HFFc6 (cell line): ENCODE results near the gene VEGFB. TPM values are rescaled to one million over a fixed set of nuclear protein-coding genes. Genes with fewer than 3 reads are reported as not detected.

Experiments
- DNase-seq: peaks from one replicate; pipeline ENCODE4 v3.0.0-alpha.2; 2018
- H3K27ac Mint-ChIP-seq: 2 replicates; pipeline ENCODE4 v1.8.0; 2020; ENCODE audit warnings: mild to moderate bottlenecking, mixed read lengths
- H3K27me3 Mint-ChIP-seq: 2 replicates; pipeline ENCODE4 v1.8.0; 2021; ENCODE audit warnings: mild to moderate bottlenecking, moderate library complexity, mixed read lengths; ENCODE audit not compliant: insufficient read depth
- H3K36me3 Mint-ChIP-seq: 2 replicates; pipeline ENCODE4 v1.8.0; 2021; ENCODE audit warnings: low read depth, mixed read lengths
- H3K4me1 Mint-ChIP-seq: 2 replicates; pipeline ENCODE4 v1.8.0; 2020; ENCODE audit warnings: low read depth, mixed read lengths
- H3K4me3 Mint-ChIP-seq: 2 replicates; pipeline ENCODE4 v1.8.0; 2020; ENCODE audit warnings: mild to moderate bottlenecking, moderate library complexity, mixed read lengths
- H3K9me3 Mint-ChIP-seq: 2 replicates; pipeline ENCODE4 v1.8.0; 2020; ENCODE audit warnings: mild to moderate bottlenecking, mixed read lengths
- total RNA-seq, 6 experiments: library from RNA; stranded (reverse); fragmentation: NEBNext Ultra II Directional; extraction: Animal tissue kit (Norgen Biotek cat#: 25700); gene quantifications; 2 replicates in 1 of 6; 3 replicates in 5 of 6; pipeline ENCODE4 v1.2.3, GENCODE V29; 2021
- TF ChIP-seq, protein P1 (sequence below): fragments of 200-600 bp; sonication (generic); IDR thresholded peaks from 2 replicates; pipeline ENCODE4 v1.5.0; 2021; ENCODE audit warnings: antibody characterized with exemption, mild to moderate bottlenecking

The VEGFB gene
- total RNA-seq, 6 experiments from 2014 or later, result 65.1 to 80.6 (median 71.2) TPM

DNA sequence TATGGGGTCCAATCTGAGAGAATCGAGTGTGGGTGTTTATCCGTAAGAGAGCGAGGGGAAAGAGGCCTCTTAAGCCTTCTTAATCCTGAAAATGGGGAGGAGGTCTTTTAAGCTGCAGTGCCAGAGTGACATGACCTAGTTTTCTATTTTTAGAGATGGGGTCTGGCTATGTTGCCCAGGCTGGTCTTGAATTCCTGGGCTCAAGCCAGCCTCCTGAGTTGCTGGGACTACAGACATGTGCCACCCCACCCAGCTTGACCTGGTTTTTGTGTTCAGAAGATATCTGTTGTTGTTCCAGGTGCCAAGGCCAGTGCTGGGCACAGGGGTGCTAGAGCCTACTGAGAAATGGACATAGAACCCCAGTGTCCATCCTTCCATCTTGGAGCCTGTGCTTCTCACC is 48.7 kb downstream of the VEGFB start:
- peaks cover 5% of the 10 kb centered on the region for H3K27me3 Mint-ChIP-seq
- TF ChIP-seq, protein P1, sequence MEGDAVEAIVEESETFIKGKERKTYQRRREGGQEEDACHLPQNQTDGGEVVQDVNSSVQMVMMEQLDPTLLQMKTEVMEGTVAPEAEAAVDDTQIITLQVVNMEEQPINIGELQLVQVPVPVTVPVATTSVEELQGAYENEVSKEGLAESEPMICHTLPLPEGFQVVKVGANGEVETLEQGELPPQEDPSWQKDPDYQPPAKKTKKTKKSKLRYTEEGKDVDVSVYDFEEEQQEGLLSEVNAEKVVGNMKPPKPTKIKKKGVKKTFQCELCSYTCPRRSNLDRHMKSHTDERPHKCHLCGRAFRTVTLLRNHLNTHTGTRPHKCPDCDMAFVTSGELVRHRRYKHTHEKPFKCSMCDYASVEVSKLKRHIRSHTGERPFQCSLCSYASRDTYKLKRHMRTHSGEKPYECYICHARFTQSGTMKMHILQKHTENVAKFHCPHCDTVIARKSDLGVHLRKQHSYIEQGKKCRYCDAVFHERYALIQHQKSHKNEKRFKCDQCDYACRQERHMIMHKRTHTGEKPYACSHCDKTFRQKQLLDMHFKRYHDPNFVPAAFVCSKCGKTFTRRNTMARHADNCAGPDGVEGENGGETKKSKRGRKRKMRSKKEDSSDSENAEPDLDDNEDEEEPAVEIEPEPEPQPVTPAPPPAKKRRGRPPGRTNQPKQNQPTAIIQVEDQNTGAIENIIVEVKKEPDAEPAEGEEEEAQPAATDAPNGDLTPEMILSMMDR, result no peak
- no peak overlapping the region; the same call in 1 of the 2 replicates for H3K27ac Mint-ChIP-seq
- H3K36me3 Mint-ChIP-seq, result peaks cover 13% of the 10 kb centered on the region
- no peaks in the 10 kb centered on the region for H3K9me3 Mint-ChIP-seq
- peaks cover 23% of the 10 kb centered on the region for H3K4me1 Mint-ChIP-seq
- DNase-seq, result no peak
- peak overlapping the region; percentile 88 for H3K4me3 Mint-ChIP-seq

DNA sequence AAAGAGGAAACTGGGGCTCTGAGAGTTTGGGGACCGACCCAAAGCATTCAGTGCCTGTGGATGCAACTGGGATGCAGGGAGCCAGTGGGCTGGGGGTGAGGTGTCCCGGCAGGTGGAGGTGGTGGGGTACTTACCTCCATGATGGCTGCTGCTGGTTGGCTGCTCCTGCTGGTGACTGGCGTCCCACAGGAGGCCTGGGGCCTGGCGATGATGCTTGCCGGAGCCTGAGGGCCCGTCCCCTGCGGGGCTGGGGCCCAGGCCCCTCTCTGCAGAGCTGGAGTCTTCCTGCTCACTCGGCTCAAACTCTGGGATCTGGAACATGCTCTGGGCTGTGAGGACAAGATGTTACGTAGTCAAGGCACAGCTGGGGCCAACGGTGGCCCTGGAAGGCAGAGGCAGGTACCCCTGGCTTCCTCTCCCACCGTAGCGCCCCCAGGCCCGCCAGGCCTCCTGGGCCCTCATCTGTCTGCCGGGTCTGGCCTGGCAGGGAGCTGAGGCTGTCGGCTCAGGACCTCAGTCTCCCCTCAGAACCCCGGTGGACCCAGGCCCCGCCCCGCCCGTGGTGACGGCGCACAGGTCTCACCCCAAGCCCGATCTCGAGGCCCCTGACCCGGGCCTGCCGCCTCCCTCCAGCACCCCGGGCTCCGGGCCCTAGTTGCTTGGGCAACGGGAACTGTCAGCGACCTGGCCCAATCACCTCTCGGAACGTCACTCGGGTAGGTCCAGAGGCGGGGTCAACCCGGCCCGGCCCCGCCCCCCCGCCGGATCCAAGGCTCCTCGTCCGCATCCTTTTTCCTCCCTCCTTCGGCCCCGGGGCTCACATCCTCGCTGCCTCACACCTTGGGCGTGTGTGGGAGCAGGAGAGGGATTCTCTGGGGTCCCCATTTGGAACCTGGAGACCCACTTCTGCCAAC is 49.9 kb downstream of the VEGFB start, which contains the start of gene BAD:
TSS of gene BAD (minus strand) at position 618 of the 914 bp plus-strand sequence. CDS start at position 321, 297 bp downstream.
- Mint-ChIP-seq H3K27me3 (peaks cover 5% of the 10 kb centered on the region), H3K4me1 (peaks cover 23% of the 10 kb centered on the region), H3K27ac (peak within 1 kb of the TSS; percentile 90), H3K36me3 (peaks cover 7% of the 10 kb centered on the region), H3K9me3 (no peaks in the 10 kb centered on the region), H3K4me3 (peak within 1 kb of the TSS; percentile 88)
- TF ChIP-seq, protein P1, result no peak; the same call in 1 of the 2 replicates
- DNase-seq, result peak; percentile 88

DNA sequence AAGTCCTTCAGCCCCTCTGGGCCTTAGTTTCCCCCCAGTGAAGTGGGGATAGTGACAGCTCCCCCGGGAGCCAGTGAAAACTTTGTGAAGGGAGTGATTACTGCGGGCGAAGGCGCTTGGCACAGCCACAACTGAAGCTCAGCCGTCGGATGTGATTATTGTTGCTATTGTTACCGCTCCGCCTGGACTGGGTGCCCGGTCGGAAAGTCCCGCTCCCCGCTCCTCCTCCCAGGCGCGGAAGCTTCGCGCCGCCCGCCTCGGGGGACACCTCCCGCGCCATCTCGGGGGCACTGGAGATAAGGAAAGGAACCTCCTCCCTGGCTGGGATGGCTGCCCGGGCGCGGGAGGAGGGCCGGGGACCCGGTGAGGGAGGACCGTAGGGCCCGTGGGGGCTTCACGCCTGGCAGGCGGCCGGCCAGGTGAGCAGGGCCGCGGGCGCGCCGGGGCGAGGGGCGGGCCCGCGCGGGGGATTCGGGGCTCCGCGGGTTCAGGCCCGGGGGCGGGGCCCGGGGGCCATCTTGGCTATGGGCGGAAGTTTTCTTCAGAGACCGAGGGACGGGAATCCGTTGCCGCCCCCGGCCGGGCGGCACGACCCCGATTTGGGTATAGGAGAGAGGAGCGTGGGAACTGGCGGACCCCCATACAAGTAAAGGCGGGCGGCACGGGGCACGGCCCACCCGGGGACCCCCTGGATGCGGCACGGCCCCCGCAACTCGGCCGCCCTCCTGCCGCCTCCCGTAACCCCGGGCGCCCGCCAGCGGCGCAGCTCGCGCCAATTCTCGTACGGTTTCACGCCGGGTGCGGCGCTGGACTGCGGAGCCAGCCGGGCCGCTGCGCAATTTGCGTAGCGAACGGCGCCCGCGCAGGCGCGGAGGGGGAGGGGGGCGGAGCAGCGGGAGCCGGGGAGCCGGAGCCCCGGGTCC is 50.8 kb downstream of the VEGFB start, which contains the start of gene GPR137:
TSS of gene GPR137 (plus strand) at position 887 of the 923 bp plus-strand sequence. CDS start 677 bp downstream, outside the sequence.
- Mint-ChIP-seq H3K36me3 (peaks cover 7% of the 10 kb centered on the region), H3K27ac (peak within 1 kb of the TSS; percentile 90), H3K4me3 (peak within 1 kb of the TSS; percentile 88), H3K4me1 (peaks cover 23% of the 10 kb centered on the region), H3K9me3 (no peaks in the 10 kb centered on the region), H3K27me3 (peaks cover 12% of the 10 kb centered on the region)
- peak; percentile 48 for DNase-seq
- TF ChIP-seq, protein P1, result no peak; the same call in 1 of the 2 replicates

DNA sequence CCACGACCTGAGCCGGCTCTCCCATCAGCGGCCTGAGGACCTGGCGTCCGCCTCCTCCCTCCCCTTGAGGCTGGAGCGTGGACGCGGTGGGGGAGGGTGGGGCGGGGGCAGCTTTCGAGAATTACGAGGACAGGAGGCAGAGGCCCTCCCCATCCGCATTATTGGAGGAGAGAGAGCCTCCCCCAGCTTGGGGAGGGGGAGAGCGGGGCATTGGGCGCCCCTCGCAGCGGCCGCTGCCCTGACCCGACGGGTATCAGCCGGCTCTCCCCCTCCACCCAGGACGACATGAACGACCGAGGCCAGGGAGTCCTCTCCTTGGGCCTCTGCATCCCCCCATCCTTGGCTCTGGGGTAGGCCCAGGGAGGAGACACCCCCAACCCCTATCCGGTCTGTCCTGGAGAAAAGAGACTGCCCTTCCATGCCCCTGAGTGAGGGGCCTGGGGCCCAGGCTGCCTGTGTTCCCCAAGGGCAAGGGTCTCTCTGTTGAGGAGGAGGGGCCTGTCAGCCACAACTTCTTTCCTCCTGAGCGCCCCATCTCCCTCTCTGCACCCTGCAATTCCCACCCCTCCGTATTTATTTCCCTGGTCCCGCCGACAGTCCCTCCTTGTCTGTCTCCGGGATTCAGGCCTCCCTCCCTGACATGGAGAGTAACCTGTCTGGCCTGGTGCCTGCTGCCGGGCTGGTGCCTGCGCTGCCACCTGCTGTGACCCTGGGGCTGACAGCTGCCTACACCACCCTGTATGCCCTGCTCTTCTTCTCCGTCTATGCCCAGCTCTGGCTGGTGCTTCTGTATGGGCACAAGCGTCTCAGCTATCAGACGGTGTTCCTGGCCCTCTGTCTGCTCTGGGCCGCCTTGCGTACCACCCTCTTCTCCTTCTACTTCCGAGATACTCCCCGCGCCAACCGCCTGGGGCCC is 51.8 kb downstream of the VEGFB start:
- Mint-ChIP-seq H3K9me3 (no peaks in the 10 kb centered on the region), H3K4me1 (peaks cover 21% of the 10 kb centered on the region), H3K27ac (peak overlapping the region; percentile 68), H3K36me3 (peaks cover 6% of the 10 kb centered on the region), H3K27me3 (peaks cover 15% of the 10 kb centered on the region), H3K4me3 (peak overlapping the region; percentile 83)
- TF ChIP-seq, protein P1, result peak; percentile 40; the same call in 1 of the 2 replicates
- DNase-seq, result no peak
